Natural killer cell treated with Interleukin-12 subunit alpha and Interleukin-12 subunit beta and Interleukin-15 and Interleukin-18, amount 100 ng/mL, for 72 hours (primary cell): ENCODE data around the gene SDR9C7. TPM values are rescaled to one million over a fixed set of nuclear protein-coding genes. Genes with fewer than 3 reads are reported as not detected.
A peak's percentile ranks its signal among the peaks of the same experiment; 100 is the strongest.
"Not testable (repeated sequence)": the region's sequence is repeated elsewhere in the genome, so short reads cannot be mapped to it uniquely, and the experiment has no call there.

Source experiments
- ATAC-seq, 2 donors: fragments of 150-1000 bp; cut with Tn5 transposase in 1 of 2; sonication (Bioruptor Pico), chemical (Tn5 transposase) in 1 of 2; 2 replicates each; pipeline ENCODE4 v1.10.0; 2021
- DNase-seq: peaks from one replicate; pipeline ENCODE4 v3.0.0; 2022; ENCODE audit warnings: low spot score
- H3K27ac Mint-ChIP-seq, 2 donors: 1 replicate in 1 of 2; 2 replicates in 1 of 2; pipeline ENCODE4 v1.8.0; 2022; ENCODE audit warnings: mixed read lengths in 2 of 2, mild to moderate bottlenecking in 1 of 2, moderate library complexity in 1 of 2
- H3K27me3 Mint-ChIP-seq, 2 donors: 1 replicate in 1 of 2; 2 replicates in 1 of 2; pipeline ENCODE4 v1.8.0; 2022; ENCODE audit warnings: mixed read lengths in 2 of 2
- H3K36me3 Mint-ChIP-seq: one replicate; pipeline ENCODE4 v1.8.0; 2022; ENCODE audit warnings: mixed read lengths
- H3K4me1 Mint-ChIP-seq, 2 donors: 1 replicate in 1 of 2; 2 replicates in 1 of 2; pipeline ENCODE4 v1.8.0; 2022; ENCODE audit warnings: low read depth in 2 of 2, mixed read lengths in 2 of 2, mild to moderate bottlenecking in 1 of 2
- H3K4me3 Mint-ChIP-seq: one replicate; pipeline ENCODE4 v1.8.0; 2022; ENCODE audit warnings: mixed read lengths
- H3K9me3 Mint-ChIP-seq: 2 replicates; pipeline ENCODE4 v1.8.0; 2022; ENCODE audit warnings: mixed read lengths
- total RNA-seq, 2 donors: library from RNA; stranded (reverse); gene quantifications; one replicate each; pipeline ENCODE4 v1.2.3, GENCODE V29; 2022

SDR9C7 gene
- total RNA-seq, 2 donors from 2014 or later, result not detected

DNA sequence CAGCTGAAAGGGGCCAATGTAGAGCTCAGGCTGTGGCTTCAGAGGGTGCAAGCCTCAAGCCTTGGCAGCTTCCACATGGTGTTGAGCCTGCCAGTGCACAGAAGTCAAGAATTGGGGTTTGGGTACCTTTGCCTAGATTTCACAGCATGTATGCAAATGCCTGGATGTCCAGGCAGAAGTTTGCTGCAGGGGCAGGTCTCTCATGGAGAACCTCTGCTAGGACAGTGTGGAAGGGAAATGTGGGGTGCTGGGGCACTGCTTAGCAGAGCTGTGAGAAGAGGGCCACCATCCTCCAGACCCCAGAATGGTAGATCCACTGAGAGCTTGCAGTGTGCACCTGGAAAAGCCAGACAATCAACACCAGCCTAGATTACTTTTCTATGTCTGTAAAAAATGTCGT, 9.2 kb upstream of the SDR9C7 start:
- peaks cover 22 to 31% of the 10 kb centered on the region in 2 donors for H3K27me3 Mint-ChIP-seq
- ATAC-seq, H3K36me3 Mint-ChIP-seq, H3K27ac Mint-ChIP-seq, H3K4me3 Mint-ChIP-seq, DNase-seq, H3K9me3 Mint-ChIP-seq, H3K4me1 Mint-ChIP-seq: not testable (repeated sequence)

DNA sequence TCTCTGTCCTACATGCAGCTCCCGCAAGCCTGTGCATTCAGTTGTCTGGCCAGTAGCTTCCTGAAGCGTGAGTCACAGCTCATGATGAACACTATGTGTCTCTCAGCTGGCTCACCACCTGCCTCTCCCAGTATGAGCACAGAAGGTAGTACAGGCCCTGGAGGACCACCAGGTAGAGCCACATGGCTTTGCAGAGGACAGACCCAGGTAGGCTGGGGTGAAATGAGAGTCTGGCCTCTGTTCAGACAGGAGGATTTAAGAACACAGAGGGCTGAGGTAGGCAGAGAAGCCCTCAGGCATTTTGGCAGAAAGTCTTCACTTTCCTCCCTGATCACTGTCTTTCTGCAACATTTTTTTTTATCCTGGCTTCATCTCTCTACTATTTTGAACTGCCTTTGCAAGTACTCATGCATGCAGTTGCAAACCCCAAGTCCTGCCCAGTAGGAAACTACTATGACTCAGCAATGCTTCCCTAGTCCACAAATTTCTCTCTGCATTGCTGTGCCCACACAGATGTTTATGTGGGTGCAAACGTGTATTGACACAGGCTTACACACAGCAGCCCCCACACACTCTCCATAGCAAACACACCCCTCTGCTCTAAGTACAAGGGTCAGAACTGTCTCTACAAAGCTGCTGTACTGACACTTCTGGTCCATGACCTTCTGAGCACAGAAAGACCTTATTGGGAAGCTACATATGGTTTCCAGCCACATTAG, 7.2 kb upstream of the SDR9C7 start:
- Mint-ChIP-seq H3K27me3 (peaks cover 28 to 30% of the 10 kb centered on the region in 2 donors), H3K9me3 (no peaks in the 10 kb centered on the region), H3K4me3 (no peak overlapping the region), H3K4me1 (peaks cover 0 to 7% of the 10 kb centered on the region in 2 donors), H3K36me3 (no peaks in the 10 kb centered on the region), H3K27ac (no peak overlapping the region)
- DNase-seq (no peak), ATAC-seq (peak; percentile 51 to 60)

DNA sequence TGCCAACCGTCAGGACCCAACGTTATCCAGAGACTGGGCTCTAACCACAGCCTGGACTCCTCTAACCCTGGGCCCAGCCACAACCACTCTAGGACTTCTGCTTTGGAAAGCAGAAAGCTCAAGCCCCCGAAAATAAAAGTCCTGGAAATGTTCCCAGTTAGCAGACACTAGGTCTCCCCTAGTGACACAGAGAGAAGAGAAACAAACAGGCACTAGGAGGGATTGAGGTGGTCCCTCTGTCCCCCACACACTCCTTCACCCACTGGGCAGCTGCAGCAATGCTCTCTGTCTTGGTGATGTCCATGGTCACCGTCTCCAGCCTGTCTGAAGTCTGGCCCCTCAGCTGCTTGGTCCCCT, 6.7 kb upstream of the SDR9C7 start:
- not testable (repeated sequence) for H3K4me3 Mint-ChIP-seq, H3K9me3 Mint-ChIP-seq, ATAC-seq, H3K36me3 Mint-ChIP-seq, H3K4me1 Mint-ChIP-seq, H3K27ac Mint-ChIP-seq, DNase-seq
- H3K27me3 Mint-ChIP-seq, result peaks cover 25 to 26% of the 10 kb centered on the region in 2 donors

DNA sequence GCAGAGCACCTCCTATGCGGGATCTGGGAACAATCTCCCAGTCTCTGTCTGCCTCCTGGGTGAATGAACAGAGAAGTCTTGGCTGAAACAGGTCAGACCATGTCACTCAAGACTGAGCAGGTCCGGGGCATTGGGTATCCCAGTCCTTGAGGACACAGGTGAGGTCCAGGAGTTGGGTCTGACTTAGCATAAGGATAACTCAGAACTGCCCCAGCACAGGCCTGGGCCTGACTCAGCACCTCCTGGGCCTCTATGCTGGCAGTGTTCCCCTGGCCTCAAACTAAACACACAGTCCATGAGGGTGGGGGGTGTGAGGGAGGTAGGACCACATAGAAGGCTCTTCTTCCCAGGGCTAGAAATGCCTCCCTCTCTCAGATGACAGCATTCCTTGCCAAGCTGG, 1.5 kb upstream of the SDR9C7 start:
- Mint-ChIP-seq H3K27me3 (peaks cover 7 to 11% of the 10 kb centered on the region in 2 donors), H3K4me1 (no peaks in the 10 kb centered on the region), H3K4me3 (no peak overlapping the region), H3K36me3 (no peaks in the 10 kb centered on the region), H3K9me3 (no peaks in the 10 kb centered on the region), H3K27ac (no peak overlapping the region)
- DNase-seq, result no peak
- peak in 1 of 2 donors; percentile 44 for ATAC-seq

GRCh38 chr12:56935157-56935556, 949 bp upstream of the SDR9C7 start:
- ATAC-seq (no peak), DNase-seq (no peak)
- Mint-ChIP-seq H3K4me1 (no peaks in the 10 kb centered on the region), H3K36me3 (no peaks in the 10 kb centered on the region), H3K4me3 (no peak overlapping the region), H3K9me3 (no peaks in the 10 kb centered on the region), H3K27ac (no peak overlapping the region), H3K27me3 (peaks cover 7 to 11% of the 10 kb centered on the region in 2 donors)

DNA sequence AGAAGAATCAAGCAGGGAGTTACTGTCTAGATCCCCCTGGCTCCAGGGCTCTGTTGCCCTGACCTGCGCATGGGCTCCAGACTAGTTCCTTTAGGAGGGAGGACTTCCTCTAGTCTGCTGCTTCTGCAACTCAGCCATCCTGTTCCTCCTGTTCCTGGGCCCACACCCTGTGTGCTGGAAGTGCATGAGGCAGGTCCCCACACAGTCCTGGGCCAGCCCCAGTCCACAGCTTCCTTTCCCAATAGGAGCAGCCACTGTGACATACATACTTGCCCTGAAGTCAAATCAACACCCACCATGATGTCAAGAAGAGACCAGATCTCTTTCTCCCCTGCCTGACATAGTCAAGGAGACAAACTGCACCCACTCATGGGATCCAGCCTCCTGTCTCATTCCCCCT, 1.3 kb downstream of the SDR9C7 start:
- H3K36me3 Mint-ChIP-seq, result no peaks in the 10 kb centered on the region
- no peak overlapping the region for H3K4me3 Mint-ChIP-seq
- peaks cover 4 to 5% of the 10 kb centered on the region in 2 donors for H3K4me1 Mint-ChIP-seq
- DNase-seq (no peak), ATAC-seq (no peak)
- H3K27me3 Mint-ChIP-seq, result peaks cover 8 to 11% of the 10 kb centered on the region in 2 donors
- no peak overlapping the region for H3K27ac Mint-ChIP-seq
- no peaks in the 10 kb centered on the region for H3K9me3 Mint-ChIP-seq

- H3K4me1 Mint-ChIP-seq, result peaks cover 4 to 5% of the 10 kb centered on the region in 2 donors
- H3K27me3 Mint-ChIP-seq, result peaks cover 7 to 9% of the 10 kb centered on the region in 2 donors
- H3K36me3 Mint-ChIP-seq, result no peaks in the 10 kb centered on the region
- no peaks in the 10 kb centered on the region for H3K9me3 Mint-ChIP-seq
- ATAC-seq, result no peak
- DNase-seq, result no peak
- no peak overlapping the region for H3K27ac Mint-ChIP-seq
- H3K4me3 Mint-ChIP-seq, result no peak overlapping the region
These were observed 2.1 kb downstream of the SDR9C7 start for GRCh38 chr12:56932146-56932545.

- no peak for DNase-seq
- Mint-ChIP-seq H3K36me3 (no peaks in the 10 kb centered on the region), H3K27me3 (peaks cover 10 to 15% of the 10 kb centered on the region in 2 donors), H3K27ac (no peak overlapping the region), H3K4me3 (no peak overlapping the region), H3K9me3 (no peaks in the 10 kb centered on the region), H3K4me1 (peaks cover 4 to 5% of the 10 kb centered on the region in 2 donors)
- ATAC-seq, result no peak
These were observed 2.7 kb downstream of the SDR9C7 start for GRCh38 chr12:56931474-56931978.

DNA sequence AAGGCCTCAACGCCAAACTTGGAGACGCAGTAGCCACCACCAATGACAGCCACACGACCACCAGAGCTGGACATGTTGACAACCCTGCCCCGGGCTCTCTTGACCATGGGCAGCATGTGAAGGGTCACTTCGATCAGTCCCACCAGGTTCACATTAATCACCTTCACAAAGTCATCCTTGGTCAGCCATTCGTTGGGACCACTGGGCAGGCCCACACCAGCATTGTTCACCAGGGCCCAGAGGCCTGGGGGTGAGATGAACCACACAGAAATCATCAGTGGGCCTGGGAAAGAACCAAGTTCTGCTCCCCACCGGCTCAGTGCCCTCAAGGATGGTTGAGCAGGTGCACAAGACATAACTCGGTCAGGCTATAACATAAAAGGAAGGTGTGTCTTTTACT, 4.0 kb downstream of the SDR9C7 start:
- DNase-seq (no peak), ATAC-seq (no peak)
- no peak overlapping the region for H3K27ac Mint-ChIP-seq
- H3K4me3 Mint-ChIP-seq, result no peak overlapping the region
- peaks cover 4 to 5% of the 10 kb centered on the region in 2 donors for H3K4me1 Mint-ChIP-seq
- peaks cover 13 to 20% of the 10 kb centered on the region in 2 donors for H3K27me3 Mint-ChIP-seq
- no peaks in the 10 kb centered on the region for H3K36me3 Mint-ChIP-seq
- no peaks in the 10 kb centered on the region for H3K9me3 Mint-ChIP-seq

DNA sequence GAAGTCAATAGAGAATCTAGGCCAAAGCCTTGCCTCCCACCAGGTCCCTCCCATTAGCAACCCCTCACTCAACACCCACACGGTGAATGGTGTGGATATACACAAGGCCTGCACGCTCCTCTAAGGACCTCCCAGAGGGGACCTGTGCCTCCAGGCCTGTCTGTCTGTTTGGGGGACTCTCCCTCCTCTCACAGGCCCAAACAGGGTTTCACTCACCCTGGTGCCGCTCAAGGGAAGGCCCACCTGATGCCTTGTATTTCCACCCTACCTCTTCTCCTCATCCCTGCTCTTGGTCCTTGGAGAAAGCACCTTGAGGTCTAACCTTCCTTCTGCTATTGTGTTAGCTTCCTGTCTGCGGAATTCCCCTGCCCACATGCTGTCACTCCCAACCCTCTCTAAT, 4.4 kb downstream of the SDR9C7 start:
- DNase-seq, result no peak
- ATAC-seq, result no peak
- H3K36me3 Mint-ChIP-seq, result no peaks in the 10 kb centered on the region
- peaks cover 4 to 5% of the 10 kb centered on the region in 2 donors for H3K4me1 Mint-ChIP-seq
- H3K9me3 Mint-ChIP-seq, result no peaks in the 10 kb centered on the region
- H3K27me3 Mint-ChIP-seq, result peaks cover 13 to 20% of the 10 kb centered on the region in 2 donors
- no peak overlapping the region for H3K27ac Mint-ChIP-seq
- no peak overlapping the region for H3K4me3 Mint-ChIP-seq

DNA sequence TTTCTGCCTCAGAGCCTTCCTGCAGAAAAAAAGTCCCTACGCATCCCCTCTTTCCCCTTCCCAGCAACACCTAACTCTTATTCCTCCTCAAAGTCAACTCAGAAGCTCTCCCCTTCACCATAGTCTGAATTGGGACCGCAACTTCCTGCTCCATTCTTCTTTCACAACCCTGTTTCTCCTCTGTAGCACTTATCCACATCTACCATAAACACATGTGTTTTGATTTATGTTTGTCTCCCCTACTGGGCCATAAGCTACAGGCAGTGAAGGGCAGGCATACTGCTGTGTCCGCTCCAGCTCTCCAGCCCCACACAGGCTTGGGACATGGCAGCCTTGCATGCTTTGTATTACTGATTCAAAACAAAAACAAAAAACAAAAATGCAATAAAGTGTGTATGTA, 5.9 kb downstream of the SDR9C7 start:
- H3K4me1 Mint-ChIP-seq, result peaks cover 4 to 5% of the 10 kb centered on the region in 2 donors
- no peak for DNase-seq
- no peaks in the 10 kb centered on the region for H3K36me3 Mint-ChIP-seq
- peaks cover 13 to 20% of the 10 kb centered on the region in 2 donors for H3K27me3 Mint-ChIP-seq
- ATAC-seq, result no peak
- H3K4me3 Mint-ChIP-seq, result no peak overlapping the region
- no peaks in the 10 kb centered on the region for H3K9me3 Mint-ChIP-seq
- no peak overlapping the region for H3K27ac Mint-ChIP-seq

DNA sequence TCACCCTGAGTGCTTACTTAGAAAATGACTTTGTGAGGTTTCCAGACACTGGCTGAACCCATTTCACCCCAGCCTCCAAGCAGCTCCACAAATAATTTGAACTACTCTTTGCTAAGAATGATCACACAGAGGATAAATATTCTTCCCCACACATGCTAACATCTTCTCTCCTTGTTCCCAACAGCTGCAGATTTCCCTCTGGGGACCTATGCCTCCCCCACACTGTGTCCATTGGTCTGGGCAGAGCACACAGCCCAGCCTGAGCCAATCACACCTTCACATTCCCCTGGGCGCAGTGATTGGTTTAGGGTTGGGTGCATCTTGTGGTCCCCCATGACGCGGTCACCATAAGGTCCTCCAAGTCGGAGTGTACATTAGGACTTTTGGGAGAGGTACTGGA, 6.9 kb downstream of the SDR9C7 start:
- Mint-ChIP-seq H3K9me3 (no peaks in the 10 kb centered on the region), H3K27me3 (peaks cover 13 to 20% of the 10 kb centered on the region in 2 donors), H3K4me1 (peaks cover 4 to 5% of the 10 kb centered on the region in 2 donors), H3K27ac (no peak overlapping the region), H3K4me3 (no peak overlapping the region), H3K36me3 (no peaks in the 10 kb centered on the region)
- DNase-seq (no peak), ATAC-seq (no peak)

- Mint-ChIP-seq H3K36me3 (peaks cover 6% of the 10 kb centered on the region), H3K27ac (no peak overlapping the region), H3K9me3 (peaks cover 4% of the 10 kb centered on the region), H3K4me3 (no peak overlapping the region), H3K4me1 (no peaks in the 10 kb centered on the region), H3K27me3 (peaks cover 11 to 30% of the 10 kb centered on the region in 2 donors)
- ATAC-seq (no peak), DNase-seq (no peak)
These were observed 12.2 kb downstream of the SDR9C7 start for GRCh38 chr12:56922031-56922430.

- ATAC-seq (no peak), DNase-seq (no peak)
- H3K4me1 Mint-ChIP-seq, result no peaks in the 10 kb centered on the region
- no peak overlapping the region for H3K4me3 Mint-ChIP-seq
- H3K36me3 Mint-ChIP-seq, result peaks cover 6% of the 10 kb centered on the region
- H3K27ac Mint-ChIP-seq, result no peak overlapping the region
- H3K27me3 Mint-ChIP-seq, result peaks cover 12 to 28% of the 10 kb centered on the region in 2 donors
- H3K9me3 Mint-ChIP-seq, result peaks cover 4% of the 10 kb centered on the region
These were observed 12.9 kb downstream of the SDR9C7 start for GRCh38 chr12:56921346-56921745.
